GM23338 (cell line): ENCODE results near the gene CASS4.

Source experiments
- CREB1 ChIP-seq: fragments of 250-450 bp; sonication (Bioruptor Pico); IDR thresholded peaks from 2 replicates; pipeline ENCODE4 v1.5.0; 2020; ENCODE audit warnings: low read depth, mild to moderate bottlenecking, moderate library complexity
- CTCF ChIP-seq, 2 experiments: fragments of 200-600 bp in 1 of 2; sonication (generic) in 1 of 2; conservative IDR thresholded peaks; 2 replicates each; pipeline versions ENCODE4 v1.5.1 to v1.6.1; 2016 to 2017; ENCODE audit warnings: antibody characterized with exemption in 2 of 2, low read depth in 2 of 2, mild to moderate bottlenecking in 2 of 2, moderate library complexity in 1 of 2
- ETS1 ChIP-seq: IDR thresholded peaks from 2 replicates; pipeline ENCODE4 v1.6.1; 2016; ENCODE audit warnings: antibody characterized with exemption
- EZH2 ChIP-seq: fragments of 200-600 bp; sonication (generic); IDR thresholded peaks from one replicate; pipeline ENCODE4 v1.8.0; 2017; ENCODE audit warnings: antibody characterized with exemption, mild to moderate bottlenecking, low read depth; ENCODE audit not compliant: unreplicated experiment
- EZH2phosphoT487 ChIP-seq: fragments of 200-600 bp; sonication (generic); IDR thresholded peaks from one replicate; pipeline ENCODE4 v1.8.1; 2018; ENCODE audit warnings: antibody characterized with exemption; ENCODE audit not compliant: unreplicated experiment
- JUNB ChIP-seq: IDR thresholded peaks from one replicate; pipeline ENCODE4 v1.6.1; 2016; ENCODE audit warnings: antibody characterized with exemption; ENCODE audit not compliant: unreplicated experiment
- NANOG ChIP-seq: IDR thresholded peaks from 2 replicates; pipeline ENCODE4 v1.6.1; 2016; ENCODE audit warnings: antibody characterized with exemption, borderline replicate concordance
- POLR2AphosphoS5 ChIP-seq: IDR thresholded peaks from 2 replicates; pipeline ENCODE4 v1.6.1; 2016; ENCODE audit warnings: antibody characterized with exemption, low read depth
- REST ChIP-seq: IDR thresholded peaks from one replicate; pipeline ENCODE4 v1.6.1; 2018; ENCODE audit warnings: antibody characterized with exemption; ENCODE audit not compliant: unreplicated experiment
- STAT1 ChIP-seq: IDR thresholded peaks from one replicate; pipeline ENCODE4 v1.6.1; 2016; ENCODE audit warnings: antibody characterized with exemption; ENCODE audit not compliant: unreplicated experiment
- ZNF114 ChIP-seq: fragments of 250-450 bp; sonication (Bioruptor Pico); IDR thresholded peaks from 2 replicates; pipeline ENCODE4 v1.5.0; 2020; ENCODE audit warnings: mild to moderate bottlenecking, moderate library complexity
- ZNF331 ChIP-seq: fragments of 250-450 bp; sonication (Bioruptor Pico); IDR thresholded peaks from 2 replicates; pipeline ENCODE4 v1.5.0; 2020; ENCODE audit warnings: low read depth, mild to moderate bottlenecking, moderate library complexity

- no peak for TF ChIP-seq POLR2AphosphoS5
- no peak for TF ChIP-seq CTCF (conservative IDR thresholded peaks at IDR 0.05; ENCODE audit: low read depth in 2 of 2)
- no peak for TF ChIP-seq EZH2
- TF ChIP-seq CREB1 (CRISPR knock-in tag), result no peak
- no peak for TF ChIP-seq REST
- TF ChIP-seq NANOG, result no peak
- no peak for TF ChIP-seq EZH2phosphoT487
- no peak for TF ChIP-seq ZNF331 (CRISPR knock-in tag)
- TF ChIP-seq ETS1, result no peak
- TF ChIP-seq ZNF114 (CRISPR knock-in tag), result no peak
- TF ChIP-seq JUNB, result no peak
- TF ChIP-seq STAT1, result no peak
Measured at GRCh38 chr20:56391596-56392131, 20.4 kb upstream of the CASS4 start.
